ENCODE data around the gene FBRSL1. TPM values are rescaled to one million over a fixed set of nuclear protein-coding genes. Genes with fewer than 3 reads are reported as not detected.
"Not testable (repeated sequence)": the region's sequence is repeated elsewhere in the genome, so short reads cannot be mapped to it uniquely, and the experiment has no call there.

Gene FBRSL1
- total RNA-seq, 1 experiment from 2014 or later, result 15.7 TPM

GRCh38 chr12:132460571-132460970 is 29.4 kb upstream of the FBRSL1 start:
- Histone ChIP-seq H3K4me1 (no peaks in the 10 kb centered on the region), H3K9me3 (replicated peaks) (no peaks in the 10 kb centered on the region), H3K36me3 (no peaks in the 10 kb centered on the region), H3K4me3 (no peak overlapping the region), H3K27me3 (no peaks in the 10 kb centered on the region), H3K27ac (no peak overlapping the region)
- DNase-seq, result peak in 1 of 2 experiments; percentile 45

- Histone ChIP-seq H3K4me1 (no peaks in the 10 kb centered on the region), H3K36me3 (no peaks in the 10 kb centered on the region), H3K9me3 (replicated peaks) (no peaks in the 10 kb centered on the region), H3K4me3 (no peak overlapping the region), H3K27ac (no peak overlapping the region), H3K27me3 (no peaks in the 10 kb centered on the region)
- no peak for DNase-seq
Observed at GRCh38 chr12:132461526-132461925, 28.4 kb upstream of the FBRSL1 start.

- no peak for DNase-seq
- no peak overlapping the region for H3K27ac ChIP-seq
- no peaks in the 10 kb centered on the region for H3K9me3 ChIP-seq (replicated peaks)
- H3K36me3 ChIP-seq, result no peaks in the 10 kb centered on the region
- no peaks in the 10 kb centered on the region for H3K27me3 ChIP-seq
- no peak overlapping the region for H3K4me3 ChIP-seq
- H3K4me1 ChIP-seq, result no peaks in the 10 kb centered on the region
Observed at GRCh38 chr12:132462788-132463187, 27.2 kb upstream of the FBRSL1 start.

GRCh38 chr12:132463284-132463924 is 26.5 kb upstream of the FBRSL1 start:
- not testable (repeated sequence) for H3K9me3 ChIP-seq (replicated peaks); H3K36me3 ChIP-seq; H3K27me3 ChIP-seq; DNase-seq; H3K4me1 ChIP-seq; H3K4me3 ChIP-seq; H3K27ac ChIP-seq

GRCh38 chr12:132464304-132464703 is 25.6 kb upstream of the FBRSL1 start:
- not testable (repeated sequence) for DNase-seq; H3K4me3 ChIP-seq; H3K9me3 ChIP-seq (replicated peaks); H3K4me1 ChIP-seq; H3K36me3 ChIP-seq; H3K27ac ChIP-seq; H3K27me3 ChIP-seq

- H3K27me3 ChIP-seq, result no peaks in the 10 kb centered on the region
- H3K9me3 ChIP-seq (replicated peaks), result no peaks in the 10 kb centered on the region
- DNase-seq, result no peak
- no peak overlapping the region for H3K27ac ChIP-seq
- H3K36me3 ChIP-seq, result no peaks in the 10 kb centered on the region
- no peaks in the 10 kb centered on the region for H3K4me1 ChIP-seq
- H3K4me3 ChIP-seq, result no peak overlapping the region
Observed at GRCh38 chr12:132464820-132465219, 25.1 kb upstream of the FBRSL1 start.

GRCh38 chr12:132465269-132466190 is 24.4 kb upstream of the FBRSL1 start:
- H3K9me3 ChIP-seq (replicated peaks), result no peaks in the 10 kb centered on the region
- H3K27me3 ChIP-seq, result no peaks in the 10 kb centered on the region
- peak in 1 of 2 experiments; percentile 35 for DNase-seq

GRCh38 chr12:132466241-132467201 is 23.4 kb upstream of the FBRSL1 start:
- Histone ChIP-seq H3K27me3 (no peaks in the 10 kb centered on the region), H3K36me3 (no peaks in the 10 kb centered on the region), H3K9me3 (replicated peaks) (no peaks in the 10 kb centered on the region), H3K4me3 (no peak overlapping the region), H3K27ac (no peak overlapping the region), H3K4me1 (no peaks in the 10 kb centered on the region)
- no peak for DNase-seq

More at GRCh38 chr12:132465269-132466190, 24.4 kb upstream of the FBRSL1 start:
- Histone ChIP-seq H3K4me3 (no peak overlapping the region), H3K4me1 (no peaks in the 10 kb centered on the region), H3K27ac (no peak overlapping the region), H3K36me3 (no peaks in the 10 kb centered on the region)

GRCh38 chr12:132467511-132467910 is 22.4 kb upstream of the FBRSL1 start:
- H3K27me3 ChIP-seq, result no peaks in the 10 kb centered on the region
- H3K36me3 ChIP-seq, result no peaks in the 10 kb centered on the region
- no peaks in the 10 kb centered on the region for H3K4me1 ChIP-seq
- no peaks in the 10 kb centered on the region for H3K9me3 ChIP-seq (replicated peaks)
- H3K4me3 ChIP-seq, result no peak overlapping the region
- H3K27ac ChIP-seq, result no peak overlapping the region
- no peak for DNase-seq

- Histone ChIP-seq H3K27me3 (no peaks in the 10 kb centered on the region), H3K4me1 (no peaks in the 10 kb centered on the region), H3K36me3 (no peaks in the 10 kb centered on the region), H3K27ac (no peak overlapping the region), H3K4me3 (no peak overlapping the region), H3K9me3 (replicated peaks) (no peaks in the 10 kb centered on the region)
- no peak for DNase-seq
Observed at GRCh38 chr12:132469423-132469822, 20.5 kb upstream of the FBRSL1 start.

- no peaks in the 10 kb centered on the region for H3K4me1 ChIP-seq
- H3K36me3 ChIP-seq, result no peaks in the 10 kb centered on the region
- no peaks in the 10 kb centered on the region for H3K27me3 ChIP-seq
- H3K27ac ChIP-seq, result no peak overlapping the region
- H3K9me3 ChIP-seq (replicated peaks), result no peaks in the 10 kb centered on the region
- H3K4me3 ChIP-seq, result no peak overlapping the region
- DNase-seq, result no peak
Observed at GRCh38 chr12:132470397-132470796, 19.6 kb upstream of the FBRSL1 start.

GRCh38 chr12:132471011-132471857 is 18.7 kb upstream of the FBRSL1 start:
- DNase-seq, result no peak
- no peaks in the 10 kb centered on the region for H3K27me3 ChIP-seq

GRCh38 chr12:132471858-132472255 is 18.1 kb upstream of the FBRSL1 start:
- Histone ChIP-seq H3K9me3 (replicated peaks) (no peaks in the 10 kb centered on the region), H3K27ac (no peak overlapping the region), H3K27me3 (no peaks in the 10 kb centered on the region), H3K4me3 (no peak overlapping the region), H3K36me3 (no peaks in the 10 kb centered on the region), H3K4me1 (no peaks in the 10 kb centered on the region)
- no peak for DNase-seq

More at GRCh38 chr12:132471011-132471857, 18.7 kb upstream of the FBRSL1 start:
- Histone ChIP-seq H3K27ac (no peak overlapping the region), H3K4me1 (no peaks in the 10 kb centered on the region), H3K9me3 (replicated peaks) (no peaks in the 10 kb centered on the region), H3K36me3 (no peaks in the 10 kb centered on the region), H3K4me3 (no peak overlapping the region)

- Histone ChIP-seq H3K27ac (no peak overlapping the region), H3K36me3 (no peaks in the 10 kb centered on the region), H3K4me1 (no peaks in the 10 kb centered on the region), H3K4me3 (no peak overlapping the region), H3K9me3 (replicated peaks) (no peaks in the 10 kb centered on the region), H3K27me3 (no peaks in the 10 kb centered on the region)
- no peak for DNase-seq
Observed at GRCh38 chr12:132472386-132472785, 17.6 kb upstream of the FBRSL1 start.

All from SJCRH30 (cell line).